Measurements from ENCODE around the gene ARFRP1.

- TF ChIP-seq CTCF (IDR thresholded peaks at IDR 0.05; ENCODE audit: insufficient read depth, low read length, poor library complexity, severe bottlenecking) (no peak), EZH2phosphoT487 (conservative IDR thresholded peaks at IDR 0.05; ENCODE audit: low read length) (no peak)
Observed at GRCh38 chr20:63714858-63715257, 7.1 kb upstream of the ARFRP1 start.
